Mesenchymal stem cell (in vitro differentiated cells and primary cell): ENCODE data around the gene OAS3. TPM values are rescaled to one million over a fixed set of nuclear protein-coding genes. Genes with fewer than 3 reads are reported as not detected.

Source experiments
- DNase-seq: peaks from one replicate; pipeline ENCODE4 v3.0.0-alpha.2; 2013
- H2AFZ ChIP-seq: one replicate; pipeline ENCODE4 v1.6.1; 2013; ENCODE audit warnings: low read depth, mild to moderate bottlenecking, control low read depth, inconsistent platforms, low read length, moderate library complexity
- H2AK5ac ChIP-seq: 2 replicates; pipeline ENCODE4 v1.6.1; 2013; ENCODE audit warnings: low read length, moderate library complexity, mild to moderate bottlenecking, inconsistent platforms; ENCODE audit not compliant: severe bottlenecking
- H2BK120ac ChIP-seq: one replicate; pipeline ENCODE4 v1.6.1; 2013; ENCODE audit warnings: low read depth, mild to moderate bottlenecking, inconsistent platforms, low read length, moderate library complexity
- H2BK12ac ChIP-seq, 2 experiments: one replicate each; pipeline ENCODE4 v1.6.1; 2013; ENCODE audit warnings: inconsistent platforms in 2 of 2, low read length in 2 of 2, mild to moderate bottlenecking in 2 of 2, moderate library complexity in 2 of 2, control low read depth in 1 of 2
- H2BK15ac ChIP-seq: one replicate; pipeline ENCODE4 v1.6.1; 2013; ENCODE audit warnings: mild to moderate bottlenecking, low read depth, inconsistent platforms; ENCODE audit not compliant: poor library complexity, severe bottlenecking
- H2BK5ac ChIP-seq: 2 replicates; pipeline ENCODE4 v1.6.1; 2013; ENCODE audit warnings: low read depth, mild to moderate bottlenecking, low read length, control low read depth, inconsistent platforms; ENCODE audit not compliant: poor library complexity, severe bottlenecking
- H3K14ac ChIP-seq, 2 experiments: one replicate each; pipeline ENCODE4 v1.6.1; 2013; ENCODE audit warnings: inconsistent platforms in 2 of 2, low read length in 2 of 2, control low read depth in 1 of 2, mild to moderate bottlenecking in 1 of 2, moderate library complexity in 1 of 2
- H3K18ac ChIP-seq, 2 experiments: one replicate each; pipeline ENCODE4 v1.6.1; 2013; ENCODE audit warnings: inconsistent platforms in 2 of 2, low read length in 2 of 2, control low read depth in 1 of 2, low read depth in 1 of 2, mild to moderate bottlenecking in 1 of 2
- H3K23ac ChIP-seq, 2 experiments: one replicate each; pipeline ENCODE4 v1.6.1; 2013; ENCODE audit warnings: inconsistent platforms in 2 of 2, low read length in 2 of 2, mild to moderate bottlenecking in 2 of 2, moderate library complexity in 2 of 2, control low read depth in 1 of 2
- H3K27ac ChIP-seq: 2 replicates; pipeline ENCODE4 v1.5.1; 2013; ENCODE audit warnings: mild to moderate bottlenecking, moderate library complexity, low read length, control low read depth, inconsistent platforms; ENCODE audit not compliant: poor library complexity, severe bottlenecking
- H3K27me3 ChIP-seq, 2 experiments: 2 replicates each; pipeline versions ENCODE4 v1.6.1 to v1.7.0; 2013; ENCODE audit warnings: low read length in 2 of 2, mild to moderate bottlenecking in 2 of 2, moderate library complexity in 2 of 2, control low read depth in 1 of 2, inconsistent platforms in 1 of 2; ENCODE audit not compliant: control insufficient read depth in 1 of 2, insufficient read depth in 1 of 2
- H3K36me3 ChIP-seq, 2 experiments: 2 replicates each; pipeline versions ENCODE4 v1.6.1 to v1.7.0; 2013; ENCODE audit warnings: low read length in 2 of 2, control low read depth in 1 of 2, inconsistent platforms in 1 of 2, low read depth in 1 of 2, mild to moderate bottlenecking in 1 of 2; ENCODE audit not compliant: insufficient read depth in 2 of 2, control insufficient read depth in 1 of 2
- H3K4ac ChIP-seq, 2 experiments: one replicate each; pipeline ENCODE4 v1.6.1; 2013; ENCODE audit warnings: inconsistent platforms in 2 of 2, low read length in 2 of 2, mild to moderate bottlenecking in 2 of 2, moderate library complexity in 2 of 2, control low read depth in 1 of 2, low read depth in 1 of 2
- H3K4me1 ChIP-seq: 2 replicates; pipeline ENCODE4 v1.6.1; 2013; ENCODE audit warnings: low read depth, low read length, control low read depth; ENCODE audit not compliant: control insufficient read depth, insufficient read depth
- H3K4me2 ChIP-seq: 2 replicates; pipeline ENCODE4 v1.6.1; 2013; ENCODE audit warnings: low read length, mild to moderate bottlenecking, inconsistent platforms; ENCODE audit not compliant: poor library complexity, severe bottlenecking
- H3K4me3 ChIP-seq, 2 experiments: 2 replicates each; pipeline versions ENCODE4 v1.5.1 to v1.7.0; 2013; ENCODE audit warnings: low read length in 2 of 2, mild to moderate bottlenecking in 2 of 2, control low read depth in 1 of 2, low read depth in 1 of 2; ENCODE audit not compliant: insufficient read depth in 1 of 2
- H3K79me1 ChIP-seq: replicated peaks from 2 replicates; pipeline ENCODE4 v1.6.1; 2013; ENCODE audit warnings: mild to moderate bottlenecking, control low read depth, low read length, inconsistent platforms; ENCODE audit not compliant: poor library complexity, severe bottlenecking
- H3K9ac ChIP-seq: 2 replicates; pipeline ENCODE4 v1.7.0; 2013; ENCODE audit warnings: mild to moderate bottlenecking, low read length, moderate library complexity
- H3K9me3 ChIP-seq: 2 replicates; pipeline ENCODE4 v1.7.0; 2013; ENCODE audit warnings: mild to moderate bottlenecking, low read length; ENCODE audit not compliant: control insufficient read depth
- H4K8ac ChIP-seq: one replicate; pipeline ENCODE4 v1.6.1; 2013; ENCODE audit warnings: inconsistent platforms, mild to moderate bottlenecking, low read length, moderate library complexity
- H4K91ac ChIP-seq: one replicate; pipeline ENCODE4 v1.6.1; 2013; ENCODE audit warnings: mild to moderate bottlenecking, low read length, inconsistent platforms
- WGBS: methylation state at CpG from one replicate; pipeline ENCODE4 v1.1.7; 2013; ENCODE audit warnings: mixed read lengths; 5-methylcytosine and 5-hydroxymethylcytosine counted together
- polyA plus RNA-seq, 2 experiments: library from polyadenylated mRNA; stranded (reverse); fragments of 200-250 nt; gene quantifications; one replicate each; pipeline ENCODE4 v1.2.3, GENCODE V29; 2013

Gene OAS3, protein sequence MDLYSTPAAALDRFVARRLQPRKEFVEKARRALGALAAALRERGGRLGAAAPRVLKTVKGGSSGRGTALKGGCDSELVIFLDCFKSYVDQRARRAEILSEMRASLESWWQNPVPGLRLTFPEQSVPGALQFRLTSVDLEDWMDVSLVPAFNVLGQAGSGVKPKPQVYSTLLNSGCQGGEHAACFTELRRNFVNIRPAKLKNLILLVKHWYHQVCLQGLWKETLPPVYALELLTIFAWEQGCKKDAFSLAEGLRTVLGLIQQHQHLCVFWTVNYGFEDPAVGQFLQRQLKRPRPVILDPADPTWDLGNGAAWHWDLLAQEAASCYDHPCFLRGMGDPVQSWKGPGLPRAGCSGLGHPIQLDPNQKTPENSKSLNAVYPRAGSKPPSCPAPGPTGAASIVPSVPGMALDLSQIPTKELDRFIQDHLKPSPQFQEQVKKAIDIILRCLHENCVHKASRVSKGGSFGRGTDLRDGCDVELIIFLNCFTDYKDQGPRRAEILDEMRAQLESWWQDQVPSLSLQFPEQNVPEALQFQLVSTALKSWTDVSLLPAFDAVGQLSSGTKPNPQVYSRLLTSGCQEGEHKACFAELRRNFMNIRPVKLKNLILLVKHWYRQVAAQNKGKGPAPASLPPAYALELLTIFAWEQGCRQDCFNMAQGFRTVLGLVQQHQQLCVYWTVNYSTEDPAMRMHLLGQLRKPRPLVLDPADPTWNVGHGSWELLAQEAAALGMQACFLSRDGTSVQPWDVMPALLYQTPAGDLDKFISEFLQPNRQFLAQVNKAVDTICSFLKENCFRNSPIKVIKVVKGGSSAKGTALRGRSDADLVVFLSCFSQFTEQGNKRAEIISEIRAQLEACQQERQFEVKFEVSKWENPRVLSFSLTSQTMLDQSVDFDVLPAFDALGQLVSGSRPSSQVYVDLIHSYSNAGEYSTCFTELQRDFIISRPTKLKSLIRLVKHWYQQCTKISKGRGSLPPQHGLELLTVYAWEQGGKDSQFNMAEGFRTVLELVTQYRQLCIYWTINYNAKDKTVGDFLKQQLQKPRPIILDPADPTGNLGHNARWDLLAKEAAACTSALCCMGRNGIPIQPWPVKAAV
- 4.0 TPM for polyA plus RNA-seq (2013, experiment 1 of 2)
- polyA plus RNA-seq (2013, experiment 2 of 2) = 4.0 TPM

- peak within 1 kb of the TSS; percentile 71 for H2BK120ac ChIP-seq
- H2BK15ac ChIP-seq = no peak within 1 kb of the TSS
- H3K18ac ChIP-seq = peak within 1 kb of the TSS; percentile 30 to 83
- H3K4me1 ChIP-seq = peaks cover 7% of the 10 kb centered on the region
- H3K4ac ChIP-seq = peak within 1 kb of the TSS in 1 of 2 experiments; percentile 24
- WGBS = 17% methylated on average over 49 of the region's 50 CpGs
- H4K91ac ChIP-seq = no peak within 1 kb of the TSS
- peaks cover 14% of the 10 kb centered on the region for H3K79me1 ChIP-seq
- no peak within 1 kb of the TSS for H3K23ac ChIP-seq
- peak within 1 kb of the TSS; percentile 72 for H2AFZ ChIP-seq
- H3K27me3 ChIP-seq = no peaks in the 10 kb centered on the region
- H3K9ac ChIP-seq = peak within 1 kb of the TSS; percentile 93
- DNase-seq = peak; percentile 90
- no peak within 1 kb of the TSS for H2BK12ac ChIP-seq
- H3K27ac ChIP-seq = no peak within 1 kb of the TSS
- peak within 1 kb of the TSS; percentile 46 for H4K8ac ChIP-seq
- peak within 1 kb of the TSS; percentile 73 to 87 for H3K4me3 ChIP-seq
- H3K36me3 ChIP-seq = peaks cover 5 to 8% of the 10 kb centered on the region in 2 experiments
- H3K14ac ChIP-seq = peak within 1 kb of the TSS in 1 of 2 experiments; percentile 72
- H2AK5ac ChIP-seq = no peak within 1 kb of the TSS
- H3K4me2 ChIP-seq = peak within 1 kb of the TSS; percentile 93
- H3K9me3 ChIP-seq = no peaks in the 10 kb centered on the region
- H2BK5ac ChIP-seq = no peak within 1 kb of the TSS
Measured at GRCh38 chr12:112937741-112938719, at the start of gene OAS3. OAS3 (plus strand) TSS chr12:112938474; CDS start chr12:112938531, 57 bp downstream.

DNA sequence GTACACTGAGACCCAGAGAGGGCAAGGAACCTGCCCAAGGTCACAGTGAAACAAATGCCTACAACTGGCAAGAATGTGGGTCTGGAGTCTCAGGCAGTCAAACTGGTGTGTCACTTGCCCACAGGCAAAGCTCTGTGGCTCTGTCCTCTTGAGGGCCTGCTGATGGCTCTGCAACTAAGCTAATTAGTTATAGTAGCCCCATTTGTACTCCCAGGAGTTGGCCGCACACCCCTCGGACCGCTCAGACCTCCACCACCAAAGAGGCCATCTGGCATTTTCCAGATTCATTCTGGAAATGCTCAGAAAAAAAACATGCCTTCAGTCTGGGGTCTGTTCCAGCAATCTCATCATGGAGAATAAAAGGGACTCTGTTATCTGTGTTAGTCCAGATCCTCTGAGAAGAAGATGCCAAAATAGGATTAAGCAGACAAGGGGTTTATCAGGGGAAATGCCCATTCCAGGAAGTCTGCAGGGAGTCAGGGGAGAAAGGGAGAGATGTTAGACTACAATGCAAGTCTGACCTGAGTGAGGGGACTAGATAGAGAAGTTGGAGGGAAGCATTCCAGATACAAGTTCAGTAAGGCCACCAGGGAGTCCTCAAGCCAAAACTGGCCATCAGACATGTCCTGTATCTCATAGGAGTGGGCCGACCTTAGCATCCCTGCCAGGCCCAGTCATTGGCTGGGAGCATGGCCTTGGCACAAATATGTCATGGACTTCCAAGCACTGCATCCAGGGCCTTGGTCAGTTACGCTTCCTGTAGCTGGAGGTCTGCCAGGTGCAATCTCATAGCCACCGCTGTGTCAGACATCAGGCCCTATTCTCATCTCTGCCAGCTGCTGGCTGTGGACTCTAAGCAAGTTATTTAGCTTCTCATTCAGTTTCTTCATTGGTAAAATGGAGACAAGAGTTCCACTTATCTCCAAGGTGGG, 46.9 kb upstream of the OAS3 start:
- no peaks in the 10 kb centered on the region for H3K79me1 ChIP-seq
- WGBS = 74% methylated on average over 6 of the region's 6 CpGs
- H2BK12ac ChIP-seq = no peak overlapping the region
- H4K91ac ChIP-seq = no peak overlapping the region
- H3K4me1 ChIP-seq = no peaks in the 10 kb centered on the region
- no peak for DNase-seq
- H2AFZ ChIP-seq = no peak overlapping the region
- H3K4me3 ChIP-seq = no peak overlapping the region
- peaks cover 14 to 56% of the 10 kb centered on the region in 2 experiments for H3K27me3 ChIP-seq
- H3K4me2 ChIP-seq = no peak overlapping the region
- no peak overlapping the region for H3K18ac ChIP-seq
- no peak overlapping the region for H2AK5ac ChIP-seq
- H3K23ac ChIP-seq = no peak overlapping the region
- H3K9me3 ChIP-seq = no peaks in the 10 kb centered on the region
- no peak overlapping the region for H3K14ac ChIP-seq
- no peak overlapping the region for H3K9ac ChIP-seq
- H3K36me3 ChIP-seq = no peaks in the 10 kb centered on the region
- no peak overlapping the region for H3K4ac ChIP-seq
- no peak overlapping the region for H2BK120ac ChIP-seq
- no peak overlapping the region for H2BK5ac ChIP-seq
- H4K8ac ChIP-seq = no peak overlapping the region
- H2BK15ac ChIP-seq = no peak overlapping the region
- H3K27ac ChIP-seq = no peak overlapping the region

- Histone ChIP-seq H3K9me3 (no peaks in the 10 kb centered on the region), H2BK5ac (no peak overlapping the region), H2AK5ac (no peak overlapping the region), H3K27ac (no peak overlapping the region), H2BK12ac (no peak overlapping the region), H3K23ac (no peak overlapping the region), H4K91ac (no peak overlapping the region), H3K79me1 (no peaks in the 10 kb centered on the region), H2BK15ac (no peak overlapping the region), H3K18ac (no peak overlapping the region), H2AFZ (no peak overlapping the region), H4K8ac (no peak overlapping the region), H3K4me3 (no peak overlapping the region), H3K4me1 (no peaks in the 10 kb centered on the region), H3K27me3 (peaks cover 27 to 58% of the 10 kb centered on the region in 2 experiments), H2BK120ac (no peak overlapping the region), H3K9ac (no peak overlapping the region), H3K36me3 (no peaks in the 10 kb centered on the region), H3K4ac (no peak overlapping the region), H3K4me2 (no peak overlapping the region), H3K14ac (no peak overlapping the region)
- WGBS = no CpG with 5 or more reads among the region's 2 CpGs
- DNase-seq = no peak
Measured at GRCh38 chr12:112892856-112893255, 45.4 kb upstream of the OAS3 start.
